DOHH2 (cell line): ENCODE measurements around the gene DDX39A.

ENCODE experiments used
- CTCF ChIP-seq: fragments of 200-600 bp; sonication (generic); IDR thresholded peaks from one replicate; pipeline ENCODE4 v1.5.1; 2014; ENCODE audit warnings: antibody characterized with exemption, mild to moderate bottlenecking, low read depth, low read length; ENCODE audit not compliant: poor library complexity, severe bottlenecking
- EZH2phosphoT487 ChIP-seq: fragments of 200-600 bp; sonication (generic); IDR thresholded peaks from 2 replicates; pipeline ENCODE4 v1.6.1; 2017; ENCODE audit warnings: borderline replicate concordance, mild to moderate bottlenecking, antibody characterized with exemption, low read length, moderate library complexity, mixed read lengths

GRCh38 chr19:14395710-14396336 is 23.3 kb downstream of the DDX39A start:
- TF ChIP-seq CTCF (no peak), EZH2phosphoT487 (no peak)
